Activated T-cell treated with anti-CD3 and anti-CD28 coated beads, Interleukin-2, amount 50 U/mL, for 4 hours (primary cell): ENCODE data around the gene DHRS12. TPM values are rescaled to one million over a fixed set of nuclear protein-coding genes. Genes with fewer than 3 reads are reported as not detected.
"Not testable (repeated sequence)": the region's sequence is repeated elsewhere in the genome, so short reads cannot be mapped to it uniquely, and the experiment has no call there.

ENCODE experiments used
- ATAC-seq, 2 donors: fragments of 200-7000 bp; cut with Tn5 transposase; one replicate each; pipeline ENCODE4 v1.10.0; 2021
- DNase-seq: peaks from one replicate; pipeline ENCODE4 v3.0.0-alpha.2; 2020
- H3K27me3 Mint-ChIP-seq: one replicate; pipeline ENCODE4 v1.8.0; 2021; ENCODE audit warnings: low read depth, mixed read lengths
- H3K36me3 Mint-ChIP-seq: one replicate; pipeline ENCODE4 v1.8.0; 2022; ENCODE audit warnings: mixed read lengths; ENCODE audit not compliant: insufficient read depth
- H3K4me1 Mint-ChIP-seq: one replicate; pipeline ENCODE4 v1.8.0; 2021; ENCODE audit warnings: low read depth, mixed read lengths
- H3K4me3 Mint-ChIP-seq: one replicate; pipeline ENCODE4 v1.8.0; 2021; ENCODE audit warnings: mild to moderate bottlenecking, moderate library complexity, mixed read lengths
- H3K9me3 Mint-ChIP-seq: one replicate; pipeline ENCODE4 v1.8.0; 2021; ENCODE audit warnings: mixed read lengths
- total RNA-seq, 3 donors: library from RNA; stranded (reverse); gene quantifications; one replicate each; pipeline ENCODE4 v1.2.1, GENCODE V29; 2021

The DHRS12 gene
- total RNA-seq, 3 donors from 2014 or later, result 3.5 to 4.1 (median 3.6) TPM

GRCh38 chr13:51834581-51835171 lies 30.7 kb upstream of the DHRS12 start:
- peaks cover 15% of the 10 kb centered on the region for H3K4me1 Mint-ChIP-seq
- H3K9me3 Mint-ChIP-seq, result no peaks in the 10 kb centered on the region
- H3K4me3 Mint-ChIP-seq, result no peak overlapping the region
- ATAC-seq (no peak), DNase-seq (no peak)
- no peaks in the 10 kb centered on the region for H3K27me3 Mint-ChIP-seq
- H3K36me3 Mint-ChIP-seq, result no peaks in the 10 kb centered on the region

- Mint-ChIP-seq H3K27me3 (no peaks in the 10 kb centered on the region), H3K4me3 (no peak overlapping the region), H3K4me1 (peaks cover 21% of the 10 kb centered on the region), H3K36me3 (no peaks in the 10 kb centered on the region), H3K9me3 (no peaks in the 10 kb centered on the region)
- no peak for DNase-seq
- no peak for ATAC-seq
Observed at GRCh38 chr13:51833980-51834379, 30.0 kb upstream of the DHRS12 start.

DNA sequence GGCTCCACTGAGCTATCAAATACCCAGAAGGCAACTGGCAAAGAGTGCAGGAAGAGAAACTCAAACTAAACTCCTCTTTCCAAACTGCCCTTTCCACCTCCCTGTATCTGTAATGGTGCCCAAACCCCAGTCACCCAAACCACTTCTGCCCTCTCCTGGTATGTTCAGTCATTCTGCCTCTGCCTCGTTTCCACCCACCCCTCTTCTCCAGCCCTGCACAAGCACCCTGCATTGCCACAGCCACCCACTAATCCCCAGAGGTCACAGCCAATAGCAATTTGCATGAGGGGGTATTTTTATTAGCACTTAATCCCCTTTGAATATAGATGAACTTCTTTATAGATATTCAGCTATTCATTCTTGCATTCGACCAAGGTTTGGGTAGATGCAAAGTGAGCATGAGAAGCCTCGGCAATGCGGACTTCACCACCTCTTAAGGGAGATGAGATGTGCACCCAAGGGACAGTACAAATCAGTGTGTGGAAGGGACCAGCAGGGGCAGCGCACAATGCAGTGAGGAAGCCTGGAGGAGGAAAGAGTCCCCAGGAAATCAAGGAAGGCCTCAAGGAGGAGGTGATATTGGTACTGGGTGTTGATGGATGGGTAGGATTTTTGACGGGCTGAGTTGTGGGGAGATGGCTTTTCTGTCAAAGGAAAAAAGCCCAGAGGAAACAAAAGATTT lies 28.6 kb upstream of the DHRS12 start:
- DNase-seq (peak; percentile 50), ATAC-seq (peak; percentile 94)
- no peaks in the 10 kb centered on the region for H3K27me3 Mint-ChIP-seq
- H3K36me3 Mint-ChIP-seq, result no peaks in the 10 kb centered on the region
- H3K4me3 Mint-ChIP-seq, result no peak overlapping the region
- peaks cover 35% of the 10 kb centered on the region for H3K4me1 Mint-ChIP-seq
- no peaks in the 10 kb centered on the region for H3K9me3 Mint-ChIP-seq

DNA sequence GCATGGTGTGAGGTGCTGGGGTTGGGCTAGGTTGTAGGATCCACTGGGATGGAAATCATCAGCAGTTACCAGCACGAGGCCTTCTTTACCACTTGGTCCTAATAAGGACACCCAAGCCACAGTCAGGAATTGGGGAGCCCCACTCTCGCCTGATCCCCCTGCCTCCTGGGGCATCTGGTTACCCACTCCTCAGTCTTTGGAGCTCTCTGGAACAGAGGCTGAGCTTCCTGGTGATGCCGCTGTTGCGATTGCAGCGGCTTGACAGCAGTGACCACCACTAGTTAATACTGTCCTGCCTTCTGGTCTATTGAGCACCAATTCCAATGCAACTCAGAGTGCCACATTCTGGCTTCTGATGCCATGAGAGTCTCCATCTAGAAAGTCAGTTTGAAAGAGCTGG lies 27.6 kb upstream of the DHRS12 start:
- ATAC-seq (no peak), DNase-seq (no peak)
- H3K4me1 Mint-ChIP-seq, result peaks cover 46% of the 10 kb centered on the region
- no peaks in the 10 kb centered on the region for H3K36me3 Mint-ChIP-seq
- H3K27me3 Mint-ChIP-seq, result no peaks in the 10 kb centered on the region
- no peak overlapping the region for H3K4me3 Mint-ChIP-seq
- no peaks in the 10 kb centered on the region for H3K9me3 Mint-ChIP-seq

DNA sequence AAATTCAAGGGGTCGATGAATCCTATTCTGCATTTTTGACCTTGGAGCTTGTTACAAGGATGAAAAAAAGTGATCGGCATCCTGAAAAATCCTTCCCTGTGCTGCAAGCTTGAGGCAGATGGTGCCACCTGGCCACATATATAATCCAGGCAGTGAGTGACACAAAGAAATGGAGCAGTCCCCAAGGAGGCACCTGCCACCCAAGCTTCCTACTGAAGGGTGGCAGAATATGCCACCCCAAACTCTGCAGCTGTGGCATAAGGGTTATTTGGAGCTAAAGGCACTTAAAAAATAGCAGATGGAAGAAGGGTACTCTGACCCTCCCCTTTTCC lies 25.6 kb upstream of the DHRS12 start:
- H3K36me3 Mint-ChIP-seq, result no peaks in the 10 kb centered on the region
- peaks cover 65% of the 10 kb centered on the region for H3K4me1 Mint-ChIP-seq
- no peaks in the 10 kb centered on the region for H3K27me3 Mint-ChIP-seq
- no peak for ATAC-seq
- H3K4me3 Mint-ChIP-seq, result no peak overlapping the region
- no peak for DNase-seq
- no peaks in the 10 kb centered on the region for H3K9me3 Mint-ChIP-seq

- no peaks in the 10 kb centered on the region for H3K9me3 Mint-ChIP-seq
- H3K27me3 Mint-ChIP-seq, result no peaks in the 10 kb centered on the region
- no peak for DNase-seq
- H3K4me3 Mint-ChIP-seq, result no peak overlapping the region
- H3K4me1 Mint-ChIP-seq, result peaks cover 70% of the 10 kb centered on the region
- no peak for ATAC-seq
- no peaks in the 10 kb centered on the region for H3K36me3 Mint-ChIP-seq
Observed at GRCh38 chr13:51828730-51829567, 25.0 kb upstream of the DHRS12 start.

GRCh38 chr13:51827254-51827653 lies 23.3 kb upstream of the DHRS12 start:
- Mint-ChIP-seq H3K9me3 (no peaks in the 10 kb centered on the region), H3K4me3 (peak overlapping the region; percentile 5), H3K36me3 (no peaks in the 10 kb centered on the region), H3K4me1 (peaks cover 84% of the 10 kb centered on the region), H3K27me3 (no peaks in the 10 kb centered on the region)
- ATAC-seq (no peak), DNase-seq (no peak)

- no peaks in the 10 kb centered on the region for H3K27me3 Mint-ChIP-seq
- DNase-seq, result no peak
- no peaks in the 10 kb centered on the region for H3K36me3 Mint-ChIP-seq
- peaks cover 85% of the 10 kb centered on the region for H3K4me1 Mint-ChIP-seq
- peak overlapping the region; percentile 79 for H3K4me3 Mint-ChIP-seq
- no peaks in the 10 kb centered on the region for H3K9me3 Mint-ChIP-seq
- ATAC-seq, result no peak
Observed at GRCh38 chr13:51826606-51827005, 22.6 kb upstream of the DHRS12 start.

- Mint-ChIP-seq H3K4me1 (peaks cover 93% of the 10 kb centered on the region), H3K9me3 (no peaks in the 10 kb centered on the region), H3K27me3 (no peaks in the 10 kb centered on the region), H3K36me3 (no peaks in the 10 kb centered on the region), H3K4me3 (peak overlapping the region; percentile 79)
- ATAC-seq (no peak), DNase-seq (no peak)
Observed at GRCh38 chr13:51825681-51826254, 21.8 kb upstream of the DHRS12 start.

GRCh38 chr13:51825165-51825592 lies 21.2 kb upstream of the DHRS12 start:
- DNase-seq (no peak), ATAC-seq (peak; percentile 50 to 53)

DNA sequence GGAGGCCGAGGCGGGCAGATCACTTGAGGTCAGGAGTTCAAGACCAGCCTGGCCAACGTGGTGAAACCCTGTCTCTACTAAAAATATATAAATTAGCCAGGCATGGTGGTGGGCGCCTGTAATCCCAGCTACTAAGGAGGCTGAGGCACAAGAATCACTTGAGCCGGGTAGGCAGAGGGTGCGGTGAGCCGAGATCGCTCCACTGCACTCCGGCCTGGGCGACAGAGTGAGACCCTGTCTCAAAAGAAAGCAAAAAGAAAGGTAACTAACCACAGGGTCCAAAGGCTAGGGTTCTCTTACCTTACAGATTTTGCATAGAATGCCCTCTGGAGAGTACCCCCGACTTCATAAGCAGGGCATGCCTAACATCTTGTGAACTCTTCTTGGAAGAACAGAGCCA lies 20.7 kb upstream of the DHRS12 start:
- ATAC-seq, H3K9me3 Mint-ChIP-seq, H3K27me3 Mint-ChIP-seq, DNase-seq, H3K36me3 Mint-ChIP-seq: not testable (repeated sequence)
- Mint-ChIP-seq H3K4me1 (peaks cover 97% of the 10 kb centered on the region), H3K4me3 (peak overlapping the region; percentile 79)

More at GRCh38 chr13:51825165-51825592, 21.2 kb upstream of the DHRS12 start:
- Mint-ChIP-seq H3K4me1 (peaks cover 97% of the 10 kb centered on the region), H3K4me3 (peak overlapping the region; percentile 79), H3K36me3 (no peaks in the 10 kb centered on the region), H3K27me3 (no peaks in the 10 kb centered on the region), H3K9me3 (no peaks in the 10 kb centered on the region)

DNA sequence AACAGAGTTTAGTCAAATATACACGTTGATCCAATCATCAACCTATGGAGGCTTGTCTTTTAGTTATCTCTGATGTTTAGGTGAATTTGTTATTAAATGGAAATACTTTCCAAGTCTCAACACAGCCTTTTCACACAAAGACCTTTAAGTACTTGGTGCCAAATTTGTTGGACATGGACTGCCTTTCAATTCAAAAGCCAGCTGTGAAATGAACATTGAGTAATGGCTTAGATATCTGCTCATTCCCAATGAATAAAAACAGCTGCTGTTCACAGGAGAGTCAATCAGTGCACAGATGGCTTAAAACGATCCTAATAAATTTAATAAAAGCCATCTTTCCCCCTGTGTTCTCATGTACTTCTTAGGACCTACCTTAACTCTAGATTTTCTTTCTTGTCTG lies 19.9 kb upstream of the DHRS12 start:
- DNase-seq, result no peak
- Mint-ChIP-seq H3K27me3 (no peaks in the 10 kb centered on the region), H3K9me3 (no peaks in the 10 kb centered on the region)

GRCh38 chr13:51823359-51823758 lies 19.4 kb upstream of the DHRS12 start:
- no peaks in the 10 kb centered on the region for H3K9me3 Mint-ChIP-seq
- H3K36me3 Mint-ChIP-seq, result no peaks in the 10 kb centered on the region
- no peaks in the 10 kb centered on the region for H3K27me3 Mint-ChIP-seq
- peak overlapping the region; percentile 79 for H3K4me3 Mint-ChIP-seq
- peaks cover 99% of the 10 kb centered on the region for H3K4me1 Mint-ChIP-seq
- DNase-seq (no peak), ATAC-seq (no peak)

More for the DNA sequence above, 19.9 kb upstream of the DHRS12 start:
- H3K4me1 Mint-ChIP-seq, result peaks cover 99% of the 10 kb centered on the region
- H3K36me3 Mint-ChIP-seq, result no peaks in the 10 kb centered on the region
- H3K4me3 Mint-ChIP-seq, result peak overlapping the region; percentile 79
- no peak for ATAC-seq

GRCh38 chr13:51822106-51822815 lies 18.3 kb upstream of the DHRS12 start:
- DNase-seq (no peak), ATAC-seq (peak; percentile 6 to 17)
- no peaks in the 10 kb centered on the region for H3K27me3 Mint-ChIP-seq
- no peaks in the 10 kb centered on the region for H3K36me3 Mint-ChIP-seq
- peaks cover 96% of the 10 kb centered on the region for H3K4me1 Mint-ChIP-seq
- no peaks in the 10 kb centered on the region for H3K9me3 Mint-ChIP-seq
- H3K4me3 Mint-ChIP-seq, result peak overlapping the region; percentile 79
